ENCODE results near the gene LAMA4.

Gene LAMA4

DNA sequence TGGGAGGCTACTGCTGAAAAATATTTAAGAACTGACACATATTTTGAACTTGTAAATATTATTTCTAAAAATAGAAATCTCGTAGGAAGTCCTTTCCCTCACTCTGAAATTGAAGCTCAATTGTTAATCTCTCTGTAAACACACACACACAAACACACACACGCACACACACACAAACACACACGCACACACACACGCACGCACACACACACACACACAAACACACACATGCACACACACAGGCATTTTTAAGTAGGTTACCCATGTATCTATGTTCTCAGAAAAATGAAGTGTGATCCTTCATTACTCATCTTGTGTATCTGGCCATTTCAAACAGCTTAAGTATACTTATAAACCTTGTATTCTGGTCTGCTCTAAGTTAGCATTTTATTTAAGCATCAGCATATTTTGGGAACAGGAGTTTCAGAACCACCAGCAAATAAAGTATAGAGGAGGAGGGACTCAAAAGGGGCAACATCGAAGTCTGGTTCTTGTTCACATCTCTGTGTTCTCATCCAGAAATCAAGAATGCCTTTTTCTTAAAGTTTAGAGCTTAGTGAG lies 188.9 kb downstream of the LAMA4 start:
- Histone ChIP-seq H3K9me2 (replicated peaks; ENCODE audit: insufficient read depth, low read length) (no peaks in the 10 kb centered on the region), H3K36me3 (ENCODE audit: low read length) (peaks cover 9% of the 10 kb centered on the region; the same call in 1 of the 2 replicates), H3K9me3 (ENCODE audit: insufficient read depth, low read length) (no peaks in the 10 kb centered on the region), H3K9ac (ENCODE audit: low read length) (no peak overlapping the region), H3K4me3 (ENCODE audit: insufficient read depth, low read length, poor library complexity, severe bottlenecking) (no peak overlapping the region), H4K20me1 (ENCODE audit: low read depth, low read length) (no peaks in the 10 kb centered on the region), H3K4me2 (ENCODE audit: low read depth, low read length, poor library complexity, severe bottlenecking) (no peak overlapping the region), H2AFZ (ENCODE audit: low read depth, low read length, severe bottlenecking) (no peak overlapping the region), H3K79me2 (ENCODE audit: insufficient read depth, low read length) (no peaks in the 10 kb centered on the region), H3K27ac (ENCODE audit: low read depth, low read length) (no peak overlapping the region), H3K27me3 (ENCODE audit: low read length) (no peaks in the 10 kb centered on the region), H3F3A (ENCODE audit: insufficient read depth) (no peaks in the 10 kb centered on the region)
- TF ChIP-seq, protein P1, sequence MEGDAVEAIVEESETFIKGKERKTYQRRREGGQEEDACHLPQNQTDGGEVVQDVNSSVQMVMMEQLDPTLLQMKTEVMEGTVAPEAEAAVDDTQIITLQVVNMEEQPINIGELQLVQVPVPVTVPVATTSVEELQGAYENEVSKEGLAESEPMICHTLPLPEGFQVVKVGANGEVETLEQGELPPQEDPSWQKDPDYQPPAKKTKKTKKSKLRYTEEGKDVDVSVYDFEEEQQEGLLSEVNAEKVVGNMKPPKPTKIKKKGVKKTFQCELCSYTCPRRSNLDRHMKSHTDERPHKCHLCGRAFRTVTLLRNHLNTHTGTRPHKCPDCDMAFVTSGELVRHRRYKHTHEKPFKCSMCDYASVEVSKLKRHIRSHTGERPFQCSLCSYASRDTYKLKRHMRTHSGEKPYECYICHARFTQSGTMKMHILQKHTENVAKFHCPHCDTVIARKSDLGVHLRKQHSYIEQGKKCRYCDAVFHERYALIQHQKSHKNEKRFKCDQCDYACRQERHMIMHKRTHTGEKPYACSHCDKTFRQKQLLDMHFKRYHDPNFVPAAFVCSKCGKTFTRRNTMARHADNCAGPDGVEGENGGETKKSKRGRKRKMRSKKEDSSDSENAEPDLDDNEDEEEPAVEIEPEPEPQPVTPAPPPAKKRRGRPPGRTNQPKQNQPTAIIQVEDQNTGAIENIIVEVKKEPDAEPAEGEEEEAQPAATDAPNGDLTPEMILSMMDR (IDR thresholded peaks at IDR 0.05; ENCODE audit: insufficient read depth, low read length, poor library complexity, severe bottlenecking), result no peak
- TF ChIP-seq EZH2phosphoT487 (conservative IDR thresholded peaks at IDR 0.05; ENCODE audit: low read length), result no peak

GRCh38 chr6:112062966-112063365 lies 191.4 kb downstream of the LAMA4 start:
- Histone ChIP-seq H4K20me1 (ENCODE audit: low read depth, low read length) (no peaks in the 10 kb centered on the region), H2AFZ (ENCODE audit: low read depth, low read length, severe bottlenecking) (no peak overlapping the region), H3K27me3 (ENCODE audit: low read length) (no peaks in the 10 kb centered on the region), H3K9me3 (ENCODE audit: insufficient read depth, low read length) (no peaks in the 10 kb centered on the region), H3K9ac (ENCODE audit: low read length) (no peak overlapping the region), H3K36me3 (ENCODE audit: low read length) (no peaks in the 10 kb centered on the region), H3K4me3 (ENCODE audit: insufficient read depth, low read length, poor library complexity, severe bottlenecking) (no peak overlapping the region), H3F3A (ENCODE audit: insufficient read depth) (no peaks in the 10 kb centered on the region), H3K9me2 (replicated peaks; ENCODE audit: insufficient read depth, low read length) (no peaks in the 10 kb centered on the region), H3K4me2 (ENCODE audit: low read depth, low read length, poor library complexity, severe bottlenecking) (no peak overlapping the region), H3K79me2 (ENCODE audit: insufficient read depth, low read length) (no peaks in the 10 kb centered on the region), H3K27ac (ENCODE audit: low read depth, low read length) (no peak overlapping the region)
- TF ChIP-seq, protein P1 (IDR thresholded peaks at IDR 0.05; ENCODE audit: insufficient read depth, low read length, poor library complexity, severe bottlenecking), result no peak
- no peak for TF ChIP-seq EZH2phosphoT487 (conservative IDR thresholded peaks at IDR 0.05; ENCODE audit: low read length)

DNA sequence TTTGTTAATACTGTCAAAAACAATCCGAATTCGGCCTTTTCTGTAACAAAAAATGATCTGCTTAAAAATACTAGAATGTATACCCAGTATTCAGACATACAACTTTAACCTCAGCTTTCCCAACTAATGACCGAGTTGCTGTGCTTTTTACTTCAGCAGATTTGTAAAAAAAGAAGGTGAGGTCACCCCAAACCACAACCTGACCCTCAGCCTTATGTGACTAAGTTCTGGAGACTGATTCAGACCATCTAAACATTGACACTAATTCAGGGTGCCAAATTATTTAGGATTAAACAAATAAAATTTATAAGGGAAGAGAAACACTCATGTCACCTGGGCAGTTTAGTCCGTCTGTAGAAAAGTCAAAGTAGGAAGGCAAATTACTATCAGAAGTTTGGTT lies 192.8 kb downstream of the LAMA4 start:
- no peak overlapping the region for H2AFZ ChIP-seq (ENCODE audit: low read depth, low read length, severe bottlenecking)
- no peaks in the 10 kb centered on the region for H3K27me3 ChIP-seq (ENCODE audit: low read length)
- no peaks in the 10 kb centered on the region for H3K79me2 ChIP-seq (ENCODE audit: insufficient read depth, low read length)
- H3K9ac ChIP-seq (ENCODE audit: low read length), result no peak overlapping the region
- no peaks in the 10 kb centered on the region for H4K20me1 ChIP-seq (ENCODE audit: low read depth, low read length)
- H3K27ac ChIP-seq (ENCODE audit: low read depth, low read length), result no peak overlapping the region
- TF ChIP-seq, protein P1 (IDR thresholded peaks at IDR 0.05; ENCODE audit: insufficient read depth, low read length, poor library complexity, severe bottlenecking), result no peak
- no peak for TF ChIP-seq EZH2phosphoT487 (conservative IDR thresholded peaks at IDR 0.05; ENCODE audit: low read length)
- no peaks in the 10 kb centered on the region for H3K36me3 ChIP-seq (ENCODE audit: low read length)
- no peaks in the 10 kb centered on the region for H3F3A ChIP-seq (ENCODE audit: insufficient read depth)
- no peak overlapping the region for H3K4me3 ChIP-seq (ENCODE audit: insufficient read depth, low read length, poor library complexity, severe bottlenecking)
- no peak overlapping the region for H3K4me2 ChIP-seq (ENCODE audit: low read depth, low read length, poor library complexity, severe bottlenecking)
- no peaks in the 10 kb centered on the region for H3K9me2 ChIP-seq (replicated peaks; ENCODE audit: insufficient read depth, low read length)
- no peaks in the 10 kb centered on the region for H3K9me3 ChIP-seq (ENCODE audit: insufficient read depth, low read length)
